ENCODE results near the gene GBX1. TPM values are rescaled to one million over a fixed set of nuclear protein-coding genes. Genes with fewer than 3 reads are reported as not detected.

The GBX1 gene
- total RNA-seq, 2 experiments from 2014 or later, result not detected

DNA sequence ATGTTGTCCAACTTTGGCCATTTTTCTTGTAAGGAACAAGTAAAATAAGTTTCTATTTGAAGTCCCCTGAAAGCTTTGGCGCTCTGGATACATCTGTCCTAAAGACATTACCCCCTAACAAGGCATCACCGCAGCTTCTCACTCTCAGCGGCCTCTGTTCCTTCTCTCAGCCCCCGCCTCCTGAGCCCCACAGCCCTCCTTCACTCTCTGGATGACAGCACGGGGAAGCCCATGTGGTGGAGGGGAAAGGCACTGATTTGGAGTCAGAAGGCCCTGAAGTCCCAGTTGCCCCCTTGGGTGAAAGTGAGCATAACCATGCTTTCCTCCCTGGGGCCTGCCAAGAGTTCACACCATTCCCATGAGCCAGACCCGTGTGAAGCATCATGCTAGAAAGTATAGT, 38.2 kb upstream of the GBX1 start:
- DNase-seq, result no peak
- H3K4me3 Mint-ChIP-seq, result no peak overlapping the region
- H3K9me3 Mint-ChIP-seq, result no peaks in the 10 kb centered on the region
- POLR2A ChIA-PET, result no interaction called here
- CTCF ChIA-PET, result interaction anchor here (0.7 kb wide), 1 partner anchor 34 kb away, joined by 3 read pairs; no protein-coding TSS in a partner anchor
- intact Hi-C loops (cut with micrococcal nuclease), result loop anchor here (2.0 kb wide), 1 partner anchor 39 kb away; no protein-coding TSS in a partner anchor
- no peak overlapping the region for H3K27ac Mint-ChIP-seq
- H3K36me3 Mint-ChIP-seq, result no peaks in the 10 kb centered on the region
- H3K27me3 Mint-ChIP-seq, result no peaks in the 10 kb centered on the region
- peaks cover 26% of the 10 kb centered on the region for H3K4me1 Mint-ChIP-seq (ENCODE audit: low read depth)

DNA sequence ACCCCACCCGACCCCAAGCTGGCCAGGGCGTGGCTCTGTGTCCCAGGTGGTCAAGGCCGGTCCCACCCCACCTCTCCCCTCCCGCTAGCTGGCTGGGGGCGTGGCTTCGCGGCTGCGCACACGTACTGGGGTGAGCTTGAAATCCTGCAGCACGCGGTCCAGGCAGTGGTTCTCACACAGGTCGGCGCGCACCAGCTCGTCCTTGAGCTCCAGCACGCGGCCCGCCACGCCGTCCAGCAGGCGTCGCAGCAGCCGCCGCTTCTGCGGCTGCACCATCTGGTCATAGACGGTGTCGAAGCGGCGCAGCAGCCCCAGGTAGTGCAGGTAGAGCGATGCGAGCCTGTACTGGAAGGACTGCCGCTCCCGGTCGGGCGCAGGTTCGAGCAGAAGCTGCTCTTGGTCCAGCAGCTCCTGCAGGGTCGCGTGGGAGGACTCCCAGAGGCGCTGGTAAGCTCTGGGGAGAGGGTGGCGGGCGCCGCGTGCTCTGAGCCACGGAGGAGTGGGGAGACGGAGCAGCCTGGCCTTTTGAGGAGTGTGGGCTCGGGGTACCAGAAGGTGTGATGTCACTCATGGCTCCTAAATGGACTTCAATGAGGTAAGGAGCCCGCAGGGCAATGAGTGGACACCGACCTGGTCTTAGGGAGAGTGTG, 37.0 kb upstream of the GBX1 start:
- H3K36me3 Mint-ChIP-seq, result no peaks in the 10 kb centered on the region
- CTCF ChIA-PET, result interaction anchor here (0.7 kb wide), 1 partner anchor 32 kb away, joined by 3 read pairs; no protein-coding TSS in a partner anchor
- no peaks in the 10 kb centered on the region for H3K27me3 Mint-ChIP-seq
- intact Hi-C loops (cut with micrococcal nuclease), result no loop called here
- no peaks in the 10 kb centered on the region for H3K9me3 Mint-ChIP-seq
- H3K27ac Mint-ChIP-seq, result no peak overlapping the region
- POLR2A ChIA-PET, result no interaction called here
- DNase-seq, result no peak
- H3K4me3 Mint-ChIP-seq, result no peak overlapping the region
- H3K4me1 Mint-ChIP-seq (ENCODE audit: low read depth), result peaks cover 26% of the 10 kb centered on the region

DNA sequence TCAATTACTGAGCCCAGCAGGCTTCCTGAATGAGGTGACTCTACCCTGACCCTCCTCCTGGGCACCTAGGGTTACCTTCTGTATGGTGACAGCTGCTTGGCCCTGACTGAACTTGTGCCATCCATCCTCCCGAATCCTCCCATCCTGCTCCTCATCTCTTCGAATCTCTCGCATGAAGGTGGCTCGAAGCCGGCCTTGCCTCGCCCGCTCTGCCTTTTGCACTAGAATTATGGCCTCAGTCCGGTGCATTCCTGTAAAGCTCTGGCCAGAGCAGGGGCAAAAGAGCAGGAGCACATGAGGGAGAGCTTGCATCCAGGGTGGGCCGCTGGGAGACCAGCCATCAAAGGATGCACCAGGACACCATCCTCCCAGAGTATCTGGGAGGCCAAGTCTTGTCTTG, 35.3 kb upstream of the GBX1 start:
- ChIA-PET CTCF (interaction anchor here (0.6 kb wide), 1 partner anchor 40 kb away, joined by 3 read pairs; no protein-coding TSS in a partner anchor), POLR2A (no interaction called here)
- no peaks in the 10 kb centered on the region for H3K36me3 Mint-ChIP-seq
- no peaks in the 10 kb centered on the region for H3K27me3 Mint-ChIP-seq
- no peaks in the 10 kb centered on the region for H3K9me3 Mint-ChIP-seq
- intact Hi-C loops (cut with micrococcal nuclease), result no loop called here
- no peak overlapping the region for H3K27ac Mint-ChIP-seq
- peaks cover 20% of the 10 kb centered on the region for H3K4me1 Mint-ChIP-seq (ENCODE audit: low read depth)
- H3K4me3 Mint-ChIP-seq, result no peak overlapping the region
- DNase-seq, result no peak

DNA sequence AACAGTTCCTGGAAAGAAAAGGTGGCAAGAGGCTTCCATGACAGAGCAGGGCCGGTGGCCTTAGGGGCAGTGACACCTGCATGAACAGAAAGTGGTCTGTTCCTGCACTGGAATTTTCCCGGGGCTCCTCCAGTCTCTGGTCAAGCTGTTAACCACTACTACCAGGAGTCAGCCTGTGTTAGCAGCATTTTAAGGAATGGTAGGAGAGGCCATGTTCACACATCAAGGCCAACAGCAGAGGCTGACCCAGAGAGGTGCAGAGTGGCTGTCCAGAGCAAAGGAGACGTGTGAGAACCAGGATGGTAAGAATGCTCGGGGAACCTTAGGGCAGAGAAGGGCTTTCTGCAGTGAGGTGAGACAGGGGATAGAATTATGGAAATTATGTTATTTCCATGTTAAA, 34.3 kb upstream of the GBX1 start:
- DNase-seq, result no peak
- ChIA-PET POLR2A (no interaction called here), CTCF (no interaction called here)
- Mint-ChIP-seq H3K36me3 (no peaks in the 10 kb centered on the region), H3K27ac (no peak overlapping the region), H3K27me3 (no peaks in the 10 kb centered on the region), H3K9me3 (no peaks in the 10 kb centered on the region), H3K4me3 (no peak overlapping the region), H3K4me1 (ENCODE audit: low read depth) (peaks cover 9% of the 10 kb centered on the region)
- intact Hi-C loops (cut with micrococcal nuclease), result no loop called here

DNA sequence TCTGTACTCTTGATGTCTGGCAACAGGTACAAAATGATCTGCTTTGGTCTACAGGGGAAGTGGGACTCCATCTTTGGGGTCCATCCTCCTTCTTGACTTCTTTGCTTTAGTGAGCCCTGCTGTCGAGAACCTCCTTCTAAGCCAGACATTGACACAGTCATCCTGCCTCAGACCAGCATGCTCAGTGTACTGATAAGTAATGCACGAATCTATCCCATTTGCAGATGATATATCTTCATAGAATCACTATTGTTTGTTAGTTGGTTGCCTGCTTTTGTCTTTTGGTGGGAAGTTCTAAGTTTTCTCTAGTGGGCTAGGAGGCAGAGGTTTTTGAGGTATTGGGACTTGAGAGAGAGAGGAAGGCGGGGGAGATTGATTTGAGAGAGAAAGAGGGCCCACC, 33.9 kb upstream of the GBX1 start:
- peaks cover 6% of the 10 kb centered on the region for H3K4me1 Mint-ChIP-seq (ENCODE audit: low read depth)
- H3K27ac Mint-ChIP-seq, result no peak overlapping the region
- H3K9me3 Mint-ChIP-seq, result no peaks in the 10 kb centered on the region
- no peak for DNase-seq
- ChIA-PET CTCF (interaction anchor here (1.1 kb wide), 1 partner anchor 42 kb away, joined by 3 read pairs; no protein-coding TSS in a partner anchor), POLR2A (no interaction called here)
- intact Hi-C loops (cut with micrococcal nuclease), result no loop called here
- no peaks in the 10 kb centered on the region for H3K27me3 Mint-ChIP-seq
- H3K4me3 Mint-ChIP-seq, result no peak overlapping the region
- H3K36me3 Mint-ChIP-seq, result no peaks in the 10 kb centered on the region

DNA sequence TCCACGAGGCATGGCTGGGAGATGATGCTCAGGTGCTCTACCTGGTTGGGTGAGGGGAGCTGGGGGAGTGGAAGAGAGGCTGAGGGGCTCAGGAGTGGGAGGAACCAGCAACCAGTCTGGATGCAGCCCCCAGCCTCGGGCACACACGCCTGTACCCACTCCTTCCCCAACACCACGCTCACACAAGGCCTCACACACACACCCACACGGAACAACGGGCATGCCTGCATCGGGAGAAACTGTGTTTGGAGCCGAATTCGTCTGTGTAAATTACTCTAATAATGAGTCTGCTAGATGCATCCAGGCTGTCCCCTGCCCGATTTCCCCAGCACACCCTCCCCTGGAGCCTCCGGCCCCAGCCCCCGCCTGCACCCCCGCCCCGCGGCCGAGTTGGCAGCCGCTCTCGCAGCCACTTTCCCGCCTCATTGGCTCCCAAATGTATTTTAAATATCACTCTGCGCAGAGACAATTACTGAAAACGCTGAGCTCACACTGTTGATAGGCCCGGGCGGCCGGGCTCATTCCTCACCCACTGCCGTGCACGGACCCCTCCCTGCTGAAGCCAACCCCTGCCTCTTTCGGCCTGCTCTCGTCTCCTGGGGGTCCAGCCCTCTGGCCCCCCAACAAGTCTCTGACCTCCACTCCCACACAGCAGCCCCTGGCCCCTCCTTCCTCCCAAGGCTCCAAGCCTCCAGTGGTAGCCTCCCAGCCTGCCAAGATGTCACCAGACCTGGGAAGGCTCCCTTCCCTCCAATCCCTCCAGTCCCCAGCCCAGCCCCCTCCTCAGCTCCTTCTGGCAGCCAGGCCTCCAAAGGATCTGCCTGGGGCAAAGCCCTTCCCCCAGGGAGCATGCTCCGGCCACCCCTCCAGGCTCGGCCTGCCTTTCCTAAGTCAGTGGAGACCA, 31.7 kb upstream of the GBX1 start:
- peaks cover 2% of the 10 kb centered on the region for H3K27me3 Mint-ChIP-seq
- no peak for DNase-seq
- no peaks in the 10 kb centered on the region for H3K4me1 Mint-ChIP-seq (ENCODE audit: low read depth)
- POLR2A ChIA-PET, result no interaction called here
- intact Hi-C loops (cut with micrococcal nuclease), result no loop called here
- CTCF ChIA-PET, result no interaction called here
- no peak overlapping the region for H3K27ac Mint-ChIP-seq
- no peaks in the 10 kb centered on the region for H3K9me3 Mint-ChIP-seq
- no peak overlapping the region for H3K4me3 Mint-ChIP-seq
- no peaks in the 10 kb centered on the region for H3K36me3 Mint-ChIP-seq

DNA sequence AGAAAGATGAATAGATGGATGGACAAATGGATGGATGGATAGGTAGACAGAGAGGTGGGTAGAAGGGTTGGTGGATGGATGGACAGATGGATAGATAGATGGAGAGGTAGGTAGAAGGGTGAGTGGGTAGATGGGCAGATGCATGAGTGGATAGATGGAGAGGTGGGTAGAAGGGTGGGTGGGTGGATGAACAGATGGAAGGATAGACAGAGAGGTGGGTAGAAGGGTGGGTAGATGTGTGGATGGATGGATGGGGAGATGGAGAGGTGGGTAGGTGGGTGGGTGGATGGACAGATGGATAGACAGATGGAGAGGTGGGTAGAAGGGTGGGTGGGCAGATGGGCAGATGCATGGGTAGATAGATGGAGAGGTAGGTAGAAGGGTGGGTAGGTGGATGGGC, 30.4 kb upstream of the GBX1 start:
- no peak for DNase-seq
- intact Hi-C loops (cut with micrococcal nuclease), result no loop called here
- Mint-ChIP-seq H3K4me3 (no peak overlapping the region), H3K27me3 (peaks cover 2% of the 10 kb centered on the region), H3K27ac (no peak overlapping the region), H3K4me1 (ENCODE audit: low read depth) (no peaks in the 10 kb centered on the region), H3K36me3 (no peaks in the 10 kb centered on the region), H3K9me3 (no peaks in the 10 kb centered on the region)
- ChIA-PET CTCF (no interaction called here), POLR2A (no interaction called here)

DNA sequence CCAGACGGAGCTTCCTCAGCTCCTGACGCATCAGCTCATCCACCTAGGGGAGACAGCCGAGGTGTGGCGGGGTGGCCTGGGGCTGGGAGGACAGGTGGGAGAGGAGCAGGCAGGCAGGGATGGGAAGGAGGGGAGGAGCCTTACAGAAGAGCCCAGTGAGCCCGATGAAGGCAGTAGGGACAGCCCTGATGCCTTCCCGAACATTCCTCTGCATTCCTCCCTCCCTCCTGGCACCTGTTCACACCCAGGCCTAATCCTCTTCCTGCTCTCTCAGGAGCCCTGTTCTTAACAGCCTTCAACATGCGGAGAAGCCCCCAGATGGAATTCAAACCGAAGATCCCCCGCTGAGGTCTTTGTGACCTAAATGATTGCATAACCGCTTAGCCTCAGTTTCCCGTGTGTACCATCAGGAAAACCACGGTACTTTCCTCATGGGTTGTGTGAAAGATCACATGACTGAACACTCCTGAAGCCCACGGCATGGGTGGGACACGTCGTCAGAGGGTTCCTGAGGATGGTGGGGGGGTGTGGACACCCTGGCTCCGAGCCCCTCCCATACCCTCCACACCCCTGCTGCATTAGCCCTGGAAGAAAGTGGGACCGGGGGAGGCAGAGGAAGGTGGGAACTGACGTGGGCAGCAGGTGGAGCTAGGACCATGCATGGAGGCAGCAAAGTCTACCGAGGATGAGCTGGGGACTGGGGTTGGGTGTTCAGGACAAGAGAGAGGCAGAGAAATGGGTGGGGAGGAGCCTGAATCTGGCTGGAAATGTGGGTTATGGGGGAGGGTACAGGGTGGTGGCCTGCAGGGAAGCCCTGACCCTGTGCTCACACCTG, 28.3 kb upstream of the GBX1 start:
- no peak for DNase-seq
- no peaks in the 10 kb centered on the region for H3K36me3 Mint-ChIP-seq
- no peak overlapping the region for H3K27ac Mint-ChIP-seq
- H3K27me3 Mint-ChIP-seq, result peaks cover 2% of the 10 kb centered on the region
- ChIA-PET CTCF (no interaction called here), POLR2A (no interaction called here)
- H3K4me3 Mint-ChIP-seq, result no peak overlapping the region
- H3K9me3 Mint-ChIP-seq, result no peaks in the 10 kb centered on the region
- intact Hi-C loops (cut with micrococcal nuclease), result no loop called here
- H3K4me1 Mint-ChIP-seq (ENCODE audit: low read depth), result no peaks in the 10 kb centered on the region

DNA sequence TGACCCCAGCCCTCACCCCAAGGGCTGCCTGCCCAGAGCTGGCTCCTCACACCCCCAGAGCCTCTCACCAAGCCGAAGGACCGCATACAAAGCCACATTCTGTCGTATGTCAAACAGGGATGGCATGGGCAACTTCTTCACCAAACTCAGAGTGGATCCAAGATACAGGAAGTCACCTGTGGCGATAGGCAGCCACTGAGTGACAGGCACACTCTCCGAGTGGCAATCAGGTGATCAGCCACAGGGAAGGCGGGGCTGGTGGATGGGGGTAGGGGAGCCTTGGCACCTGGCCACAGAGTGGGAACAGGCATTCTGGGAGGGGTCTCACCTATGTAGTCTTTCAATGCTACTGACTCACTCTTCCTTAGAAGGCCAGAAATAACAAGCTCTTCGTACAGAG, 26.7 kb upstream of the GBX1 start:
- intact Hi-C loops (cut with micrococcal nuclease), result no loop called here
- Mint-ChIP-seq H3K4me1 (ENCODE audit: low read depth) (no peaks in the 10 kb centered on the region), H3K9me3 (no peaks in the 10 kb centered on the region), H3K27me3 (peaks cover 2% of the 10 kb centered on the region), H3K4me3 (no peak overlapping the region), H3K27ac (no peak overlapping the region), H3K36me3 (no peaks in the 10 kb centered on the region)
- DNase-seq, result no peak
- ChIA-PET POLR2A (no interaction called here), CTCF (interaction anchor here (1.3 kb wide), 1 partner anchor 70 kb away, joined by 3 read pairs; no protein-coding TSS in a partner anchor)

DNA sequence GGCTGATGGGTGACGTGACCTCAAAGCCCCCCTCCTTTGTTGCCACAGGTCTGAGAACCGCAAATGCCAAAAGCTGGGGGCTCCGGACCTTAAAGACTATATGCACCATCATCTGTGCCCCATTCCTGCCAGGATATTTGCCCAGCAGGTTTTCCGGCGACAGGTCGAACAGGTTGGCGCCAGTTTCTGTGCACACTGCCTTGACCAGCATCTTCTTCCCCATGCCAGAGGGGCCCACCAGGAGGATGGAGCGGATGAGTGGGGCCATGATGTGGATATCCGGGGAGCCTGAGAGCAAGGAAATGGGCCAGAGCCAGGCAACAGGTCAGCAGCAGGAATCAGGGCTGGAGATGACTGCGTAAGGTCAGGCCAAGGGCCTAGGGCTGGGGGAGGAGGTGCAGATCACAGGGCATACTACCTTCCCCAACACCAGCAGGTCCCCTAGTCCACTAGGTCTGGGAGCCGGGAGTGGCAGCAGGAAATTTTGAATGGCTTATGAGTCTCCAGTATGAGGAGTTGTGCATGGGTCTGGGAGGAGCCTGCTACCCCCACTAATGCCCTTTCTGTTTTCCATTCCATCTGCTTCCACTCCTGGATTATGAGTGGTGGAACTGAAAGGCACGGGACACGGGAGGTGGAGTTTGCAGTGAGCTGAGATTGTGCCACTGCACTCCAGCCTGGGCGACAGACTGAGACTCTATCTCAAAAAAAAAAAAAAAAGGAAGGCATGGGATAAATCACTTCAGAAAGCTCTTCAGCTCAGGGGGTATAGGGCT, 25.9 kb upstream of the GBX1 start:
- no peak overlapping the region for H3K4me3 Mint-ChIP-seq
- intact Hi-C loops (cut with micrococcal nuclease), result no loop called here
- no peaks in the 10 kb centered on the region for H3K9me3 Mint-ChIP-seq
- H3K27me3 Mint-ChIP-seq, result peaks cover 2% of the 10 kb centered on the region
- no peak for DNase-seq
- CTCF ChIA-PET, result no interaction called here
- POLR2A ChIA-PET, result no interaction called here
- no peak overlapping the region for H3K27ac Mint-ChIP-seq
- H3K36me3 Mint-ChIP-seq, result no peaks in the 10 kb centered on the region
- no peaks in the 10 kb centered on the region for H3K4me1 Mint-ChIP-seq (ENCODE audit: low read depth)

DNA sequence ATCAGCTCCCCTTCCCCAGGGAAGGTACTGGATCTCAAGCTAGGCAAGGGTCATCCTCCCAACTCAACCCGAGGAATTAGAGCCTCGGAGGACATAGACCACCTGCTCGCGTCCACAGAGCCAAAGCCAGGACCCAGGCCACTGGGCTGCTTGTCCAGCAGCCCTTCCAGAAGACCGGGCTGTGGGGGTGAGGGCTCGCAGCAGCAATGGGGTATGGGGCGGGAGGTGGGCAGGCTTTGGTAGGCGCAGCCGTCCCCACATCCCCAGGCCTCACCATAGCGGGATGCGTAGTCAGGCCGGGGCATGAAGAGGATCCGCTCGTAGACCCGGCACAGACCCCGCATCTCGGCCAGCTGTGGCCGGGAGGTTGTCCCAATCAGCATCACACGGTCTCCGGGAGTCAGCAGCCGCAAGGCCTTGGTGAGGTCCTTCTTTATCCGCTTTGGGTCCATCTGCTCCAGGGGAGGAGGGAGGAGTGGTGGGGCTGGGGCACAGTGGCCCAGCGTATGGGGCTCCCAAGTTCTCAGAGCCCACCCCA, 24.6 kb upstream of the GBX1 start:
- no peaks in the 10 kb centered on the region for H3K4me1 Mint-ChIP-seq (ENCODE audit: low read depth)
- H3K36me3 Mint-ChIP-seq, result no peaks in the 10 kb centered on the region
- H3K4me3 Mint-ChIP-seq, result no peak overlapping the region
- H3K27me3 Mint-ChIP-seq, result peaks cover 2% of the 10 kb centered on the region
- no peak for DNase-seq
- CTCF ChIA-PET, result no interaction called here
- no peak overlapping the region for H3K27ac Mint-ChIP-seq
- no peaks in the 10 kb centered on the region for H3K9me3 Mint-ChIP-seq
- POLR2A ChIA-PET, result interaction anchor here (0.6 kb wide), 1 partner anchor 87 kb away, joined by 4 read pairs; no protein-coding TSS in a partner anchor
- intact Hi-C loops (cut with micrococcal nuclease), result no loop called here
